ENCODE measurements around the gene C12orf50.

DNA sequence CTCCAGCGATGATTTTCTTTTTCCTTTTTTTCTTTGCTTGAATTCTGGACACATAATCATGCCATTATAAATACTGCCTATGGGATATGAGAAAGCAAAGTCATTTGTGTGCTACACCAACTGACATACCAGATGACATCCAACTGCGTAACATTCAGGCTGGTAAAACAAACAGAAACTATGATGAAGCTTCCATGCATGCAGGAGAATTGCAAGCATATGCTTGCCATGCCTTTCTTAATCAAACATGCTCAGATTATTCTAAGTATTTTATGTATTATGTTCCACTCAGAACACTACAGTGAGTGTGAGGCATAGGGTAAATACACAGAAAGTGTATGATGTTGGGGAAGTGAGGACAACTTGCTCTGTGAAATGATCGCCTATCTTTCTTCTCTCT, 97.4 kb downstream of the C12orf50 start:
- TF ChIP-seq POLR2A (IDR thresholded peaks at IDR 0.05) = no peak
- TF ChIP-seq, protein P1, sequence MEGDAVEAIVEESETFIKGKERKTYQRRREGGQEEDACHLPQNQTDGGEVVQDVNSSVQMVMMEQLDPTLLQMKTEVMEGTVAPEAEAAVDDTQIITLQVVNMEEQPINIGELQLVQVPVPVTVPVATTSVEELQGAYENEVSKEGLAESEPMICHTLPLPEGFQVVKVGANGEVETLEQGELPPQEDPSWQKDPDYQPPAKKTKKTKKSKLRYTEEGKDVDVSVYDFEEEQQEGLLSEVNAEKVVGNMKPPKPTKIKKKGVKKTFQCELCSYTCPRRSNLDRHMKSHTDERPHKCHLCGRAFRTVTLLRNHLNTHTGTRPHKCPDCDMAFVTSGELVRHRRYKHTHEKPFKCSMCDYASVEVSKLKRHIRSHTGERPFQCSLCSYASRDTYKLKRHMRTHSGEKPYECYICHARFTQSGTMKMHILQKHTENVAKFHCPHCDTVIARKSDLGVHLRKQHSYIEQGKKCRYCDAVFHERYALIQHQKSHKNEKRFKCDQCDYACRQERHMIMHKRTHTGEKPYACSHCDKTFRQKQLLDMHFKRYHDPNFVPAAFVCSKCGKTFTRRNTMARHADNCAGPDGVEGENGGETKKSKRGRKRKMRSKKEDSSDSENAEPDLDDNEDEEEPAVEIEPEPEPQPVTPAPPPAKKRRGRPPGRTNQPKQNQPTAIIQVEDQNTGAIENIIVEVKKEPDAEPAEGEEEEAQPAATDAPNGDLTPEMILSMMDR (IDR thresholded peaks at IDR 0.05) = no peak

Data from thyroid gland (tissue), 4 donors.